ENCODE measurements around the gene FIGNL1.

FIGNL1 gene

GRCh38 chr7:50477640-50478039, 27.5 kb upstream of the FIGNL1 start:
- CTCF ChIA-PET: interaction anchor here (1.0 kb wide), 1 partner anchor 9 kb away, joined by 3 read pairs; no protein-coding TSS in a partner anchor
- no peak for DNase-seq
- Mint-ChIP-seq H3K4me3 (no peak overlapping the region), H3K27ac (no peak overlapping the region), H3K27me3 (peaks cover 26% of the 10 kb centered on the region), H3K9me3 (no peaks in the 10 kb centered on the region), H3K4me1 (no peaks in the 10 kb centered on the region), H3K36me3 (no peaks in the 10 kb centered on the region)

DNA sequence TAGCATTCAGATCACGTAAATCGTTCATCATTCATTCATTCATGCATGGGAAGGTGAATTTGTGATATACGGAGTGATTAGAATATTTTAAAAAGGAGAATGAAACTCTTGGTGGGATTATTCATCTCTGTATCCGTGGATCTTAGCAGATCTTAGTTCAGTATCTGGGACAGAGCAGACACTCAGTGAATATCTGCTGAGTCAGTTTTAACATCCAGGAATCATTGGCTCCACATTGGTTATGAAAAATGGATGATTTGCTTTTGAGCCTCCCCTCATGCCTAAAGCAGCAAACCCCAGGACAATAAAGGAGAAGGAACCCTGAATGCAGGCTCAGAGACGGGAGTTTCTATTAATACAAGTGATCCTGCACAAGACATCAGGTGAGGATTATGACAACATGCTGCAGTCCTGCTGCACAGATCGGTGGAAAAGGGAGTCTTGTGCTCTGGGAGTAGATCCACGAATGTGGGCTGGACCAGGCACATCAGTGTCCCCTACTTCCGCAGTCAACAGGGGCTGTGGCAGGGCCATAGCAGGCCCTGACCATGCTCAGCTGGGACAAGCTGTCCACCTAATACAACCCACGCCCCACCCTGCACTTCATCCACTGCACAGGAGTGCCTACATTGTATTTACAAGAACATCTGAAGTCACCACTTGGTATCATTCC, 26.9 kb upstream of the FIGNL1 start:
- CTCF ChIA-PET: interaction anchor here (1.0 kb wide), 1 partner anchor 9 kb away, joined by 3 read pairs; no protein-coding TSS in a partner anchor
- Mint-ChIP-seq H3K36me3 (no peaks in the 10 kb centered on the region), H3K9me3 (no peaks in the 10 kb centered on the region), H3K27me3 (peaks cover 26% of the 10 kb centered on the region), H3K4me3 (no peak overlapping the region), H3K27ac (no peak overlapping the region), H3K4me1 (no peaks in the 10 kb centered on the region)
- DNase-seq: no peak

DNA sequence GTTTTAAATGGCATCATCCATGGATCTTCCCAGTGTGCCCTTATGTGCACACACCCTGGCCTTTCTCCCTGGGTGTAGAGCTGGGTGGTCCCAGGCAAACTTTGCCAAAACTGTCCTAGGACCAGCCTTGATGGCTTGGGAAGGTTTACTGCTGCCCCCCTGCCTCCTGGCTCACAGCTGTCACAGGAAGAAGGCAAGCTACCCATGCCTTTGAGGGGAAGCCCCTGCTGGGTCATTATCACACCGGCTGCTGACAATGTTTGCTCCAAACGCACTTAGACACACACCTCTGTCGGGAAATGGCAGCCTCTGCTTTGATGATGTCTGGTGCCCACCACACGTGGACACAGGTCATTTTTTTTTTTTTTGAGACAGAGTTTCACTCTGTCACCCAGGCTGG, 25.2 kb upstream of the FIGNL1 start:
- Mint-ChIP-seq H3K4me3 (no peak overlapping the region), H3K36me3 (no peaks in the 10 kb centered on the region), H3K4me1 (no peaks in the 10 kb centered on the region), H3K9me3 (no peaks in the 10 kb centered on the region), H3K27ac (no peak overlapping the region), H3K27me3 (peaks cover 22% of the 10 kb centered on the region)
- no peak for DNase-seq
- CTCF ChIA-PET: interaction anchor here (1.4 kb wide), 1 partner anchor 8 kb away, joined by 3 read pairs; no protein-coding TSS in a partner anchor

DNA sequence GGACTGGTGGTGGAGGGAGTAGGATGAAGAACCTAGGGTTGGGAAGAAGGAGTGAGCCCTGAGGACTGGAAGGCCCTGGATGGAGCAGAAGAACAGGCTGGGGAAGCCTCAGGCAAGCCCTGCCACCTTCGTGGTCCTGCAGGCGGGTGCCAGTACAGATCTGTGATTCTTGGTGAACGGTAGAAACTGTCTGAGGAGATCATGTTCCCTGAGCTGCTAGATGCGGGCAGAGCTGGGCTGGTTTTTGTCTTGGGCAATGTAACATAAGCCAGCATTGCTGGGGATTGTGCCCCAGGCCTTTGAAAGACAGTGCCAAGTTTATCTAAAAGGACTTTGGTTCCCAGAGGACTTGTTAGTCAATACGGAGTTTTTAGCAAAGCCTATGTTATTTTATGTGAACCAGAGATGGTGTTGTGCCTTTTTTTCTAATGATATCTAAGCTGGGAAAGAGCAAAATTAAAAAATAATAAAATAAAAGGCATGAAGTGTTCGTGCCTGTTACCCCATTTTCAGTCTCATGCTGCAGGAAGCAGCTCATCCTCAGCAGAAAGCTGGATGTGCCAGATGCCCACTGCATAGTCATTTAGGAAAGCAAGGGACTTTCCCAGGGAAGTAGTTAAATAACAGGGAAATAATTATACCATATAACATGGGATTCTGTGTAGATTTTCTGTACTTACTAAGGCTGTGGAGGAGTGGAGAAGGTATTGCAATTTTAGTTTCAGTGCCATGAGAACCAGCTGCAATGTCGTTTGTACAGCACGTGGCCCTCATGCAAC, 24.4 kb upstream of the FIGNL1 start:
- no peak for DNase-seq
- CTCF ChIA-PET: interaction anchor here (1.0 to 1.1 kb wide), 2 partner anchors 364 to 686 kb away, joined by 3 read pairs; no protein-coding TSS in a partner anchor
- no peaks in the 10 kb centered on the region for H3K4me1 Mint-ChIP-seq
- H3K36me3 Mint-ChIP-seq: no peaks in the 10 kb centered on the region
- no peak overlapping the region for H3K4me3 Mint-ChIP-seq
- peaks cover 20% of the 10 kb centered on the region for H3K27me3 Mint-ChIP-seq
- H3K27ac Mint-ChIP-seq: no peak overlapping the region
- no peaks in the 10 kb centered on the region for H3K9me3 Mint-ChIP-seq

- Mint-ChIP-seq H3K4me3 (no peak overlapping the region), H3K27ac (no peak overlapping the region), H3K36me3 (no peaks in the 10 kb centered on the region), H3K4me1 (no peaks in the 10 kb centered on the region), H3K27me3 (peaks cover 20% of the 10 kb centered on the region), H3K9me3 (no peaks in the 10 kb centered on the region)
- no peak for DNase-seq
- CTCF ChIA-PET: interaction anchor here (1.1 to 1.2 kb wide), 2 partner anchors 207 to 363 kb away, joined by 3 to 4 read pairs; no protein-coding TSS in a partner anchor
Measured at GRCh38 chr7:50473531-50473930, 23.4 kb upstream of the FIGNL1 start.

- Mint-ChIP-seq H3K36me3 (no peaks in the 10 kb centered on the region), H3K27me3 (peaks cover 26% of the 10 kb centered on the region), H3K9me3 (no peaks in the 10 kb centered on the region), H3K27ac (no peak overlapping the region), H3K4me3 (no peak overlapping the region), H3K4me1 (peaks cover 10% of the 10 kb centered on the region)
- CTCF ChIA-PET: interaction anchor here (1.3 kb wide), 1 partner anchor 208 kb away, joined by 4 read pairs; no protein-coding TSS in a partner anchor
- no peak for DNase-seq
Measured at GRCh38 chr7:50472427-50472826, 22.3 kb upstream of the FIGNL1 start.

DNA sequence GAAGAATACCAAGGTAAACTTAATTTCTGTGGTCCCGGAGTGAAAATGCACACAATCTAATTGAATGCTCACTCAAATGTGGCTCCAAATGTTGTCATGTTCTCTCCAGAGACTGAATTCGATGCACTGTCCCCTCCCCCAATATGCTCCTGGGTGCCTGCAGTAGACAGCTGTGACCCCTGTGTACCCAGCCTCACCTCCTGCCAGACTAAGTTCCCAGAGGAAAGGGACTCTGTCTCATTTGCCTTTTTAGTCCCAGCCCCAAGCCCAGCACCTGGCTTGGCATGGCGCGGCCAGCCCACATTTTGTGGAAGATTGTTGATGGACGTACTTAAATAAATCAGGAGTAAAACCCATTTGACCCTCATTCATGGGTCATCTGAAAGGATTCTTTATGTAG, 21.8 kb upstream of the FIGNL1 start:
- CTCF ChIA-PET: interaction anchor here (1.3 kb wide), 1 partner anchor 208 kb away, joined by 4 read pairs; no protein-coding TSS in a partner anchor
- DNase-seq: no peak
- peaks cover 12% of the 10 kb centered on the region for H3K4me1 Mint-ChIP-seq
- H3K27me3 Mint-ChIP-seq: peaks cover 26% of the 10 kb centered on the region
- no peak overlapping the region for H3K4me3 Mint-ChIP-seq
- H3K27ac Mint-ChIP-seq: no peak overlapping the region
- H3K9me3 Mint-ChIP-seq: no peaks in the 10 kb centered on the region
- no peaks in the 10 kb centered on the region for H3K36me3 Mint-ChIP-seq

DNA sequence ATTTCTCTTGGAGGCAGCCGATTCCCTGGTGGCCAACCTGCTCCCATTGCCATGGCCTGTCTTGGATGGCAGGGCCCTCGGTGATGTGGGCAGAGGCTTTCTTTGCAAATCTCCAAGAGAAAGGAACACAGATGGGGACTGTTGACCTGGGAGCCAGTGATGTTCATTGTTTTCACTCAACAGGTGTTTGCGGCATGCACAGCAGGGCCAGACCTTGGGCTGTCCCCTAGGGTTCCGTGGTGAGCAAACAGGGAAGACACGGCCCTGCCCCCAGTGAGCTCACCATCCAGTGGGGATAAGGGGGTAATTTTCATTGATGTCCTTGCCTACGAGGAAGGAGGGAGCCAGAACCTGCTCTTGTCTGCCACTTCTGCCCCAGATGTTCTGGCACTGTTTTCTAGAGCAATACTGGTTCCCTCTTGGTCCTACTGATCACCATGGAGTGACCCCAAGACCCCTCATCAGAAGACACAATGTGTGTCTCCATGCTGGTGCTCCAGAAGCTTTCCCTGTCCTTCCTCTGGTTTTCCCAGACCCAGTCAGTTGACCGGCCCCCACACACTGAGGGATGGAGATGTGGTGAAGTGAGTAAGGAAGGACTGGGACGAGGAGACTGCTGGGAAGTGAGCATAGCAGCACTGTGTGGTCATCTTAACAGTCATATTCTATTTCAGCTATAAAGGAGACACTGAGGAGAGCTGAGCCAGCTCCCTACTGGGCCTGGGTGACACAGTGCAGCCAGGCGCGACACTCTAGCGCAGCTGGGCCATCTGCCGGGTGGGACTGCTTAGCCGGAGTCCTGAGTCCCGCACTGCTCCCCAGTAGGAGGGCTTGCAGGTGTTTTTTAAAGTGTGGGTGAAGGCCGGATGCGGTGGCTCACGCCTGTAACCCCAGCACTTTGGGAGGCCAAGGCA, 20.4 kb upstream of the FIGNL1 start:
- peaks cover 12% of the 10 kb centered on the region for H3K4me1 Mint-ChIP-seq
- no peak overlapping the region for H3K27ac Mint-ChIP-seq
- no peak overlapping the region for H3K4me3 Mint-ChIP-seq
- H3K27me3 Mint-ChIP-seq: peaks cover 19% of the 10 kb centered on the region
- no peaks in the 10 kb centered on the region for H3K36me3 Mint-ChIP-seq
- DNase-seq: no peak
- CTCF ChIA-PET: interaction anchor here (1.6 to 2.1 kb wide), 3 partner anchors 266 to 691 kb away, joined by 3 to 6 read pairs (median 4); no protein-coding TSS in a partner anchor
- H3K9me3 Mint-ChIP-seq: no peaks in the 10 kb centered on the region

GRCh38 chr7:50469181-50469580, 19.0 kb upstream of the FIGNL1 start:
- DNase-seq: no peak
- peaks cover 19% of the 10 kb centered on the region for H3K27me3 Mint-ChIP-seq
- H3K4me1 Mint-ChIP-seq: peaks cover 12% of the 10 kb centered on the region
- CTCF ChIA-PET: interaction anchor here (1.0 to 4.3 kb wide), 16 partner anchors 8 to 693 kb away, joined by 3 to 76 read pairs (median 5); no protein-coding TSS in a partner anchor
- no peak overlapping the region for H3K4me3 Mint-ChIP-seq
- H3K36me3 Mint-ChIP-seq: no peaks in the 10 kb centered on the region
- no peaks in the 10 kb centered on the region for H3K9me3 Mint-ChIP-seq
- H3K27ac Mint-ChIP-seq: no peak overlapping the region

DNA sequence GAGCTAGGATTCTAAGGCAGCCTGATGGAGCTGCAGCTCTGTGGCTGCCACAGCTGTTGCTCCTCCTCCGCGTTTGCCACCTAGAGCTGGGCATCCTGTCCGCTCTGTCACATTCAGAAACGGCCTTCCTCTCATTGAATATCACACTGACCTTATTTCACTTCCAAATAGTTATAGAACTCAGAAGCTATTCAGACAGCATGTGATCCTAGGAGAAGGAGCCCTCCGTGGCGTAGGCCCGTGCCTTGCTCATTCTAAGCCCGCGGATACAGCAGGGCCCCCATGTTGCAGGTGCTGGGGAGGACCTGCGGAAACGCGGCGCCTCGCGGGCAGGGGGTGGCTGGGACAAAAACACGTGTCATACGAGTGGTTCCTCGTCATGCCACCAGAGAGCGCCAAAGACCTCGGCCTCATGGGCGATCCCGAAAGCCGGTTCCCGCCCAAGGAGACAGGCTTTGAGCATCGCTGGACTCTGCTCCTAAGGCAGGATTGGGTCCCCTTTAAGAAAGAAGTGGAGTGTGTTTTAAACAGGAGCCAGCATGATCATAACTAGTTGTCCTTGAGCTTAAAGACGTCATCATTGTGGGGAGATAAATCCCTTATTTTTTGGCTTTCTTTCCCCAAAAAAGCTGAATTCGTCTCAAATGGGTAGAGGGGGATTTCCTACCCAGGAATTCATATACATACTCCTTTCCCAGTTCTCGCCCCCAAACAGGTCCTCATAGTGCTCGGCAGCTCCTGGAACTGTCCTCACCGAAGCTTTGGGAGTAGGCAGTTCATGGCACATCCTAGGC, 17.9 kb upstream of the FIGNL1 start:
- H3K9me3 Mint-ChIP-seq: no peaks in the 10 kb centered on the region
- no peaks in the 10 kb centered on the region for H3K36me3 Mint-ChIP-seq
- H3K27me3 Mint-ChIP-seq: peaks cover 20% of the 10 kb centered on the region
- H3K4me1 Mint-ChIP-seq: peaks cover 12% of the 10 kb centered on the region
- CTCF ChIA-PET: interaction anchor here (0.7 to 4.3 kb wide), 49 partner anchors 8 to 1467 kb away, joined by 3 to 76 read pairs (median 4); partner anchors contain the start of gene ZPBP
- peak overlapping the region; percentile 2 for H3K4me3 Mint-ChIP-seq
- no peak overlapping the region for H3K27ac Mint-ChIP-seq
- peak; percentile 89 for DNase-seq

- no peak overlapping the region for H3K4me3 Mint-ChIP-seq
- peaks cover 12% of the 10 kb centered on the region for H3K4me1 Mint-ChIP-seq
- no peak overlapping the region for H3K27ac Mint-ChIP-seq
- no peaks in the 10 kb centered on the region for H3K36me3 Mint-ChIP-seq
- no peaks in the 10 kb centered on the region for H3K9me3 Mint-ChIP-seq
- peaks cover 23% of the 10 kb centered on the region for H3K27me3 Mint-ChIP-seq
- CTCF ChIA-PET: interaction anchor here (0.7 to 4.3 kb wide), 31 partner anchors 9 to 1466 kb away, joined by 3 to 76 read pairs (median 6); partner anchors contain the start of gene ZPBP
- no peak for DNase-seq
Measured at GRCh38 chr7:50466815-50467585, 16.9 kb upstream of the FIGNL1 start.

GRCh38 chr7:50463035-50463434, 12.9 kb upstream of the FIGNL1 start:
- H3K4me3 Mint-ChIP-seq: no peak overlapping the region
- H3K4me1 Mint-ChIP-seq: peaks cover 8% of the 10 kb centered on the region
- H3K36me3 Mint-ChIP-seq: no peaks in the 10 kb centered on the region
- no peaks in the 10 kb centered on the region for H3K9me3 Mint-ChIP-seq
- H3K27me3 Mint-ChIP-seq: peaks cover 24% of the 10 kb centered on the region
- no peak for DNase-seq
- CTCF ChIA-PET: interaction anchor here (1.0 kb wide), 1 partner anchor 170 kb away, joined by 3 read pairs; no protein-coding TSS in a partner anchor
- H3K27ac Mint-ChIP-seq: no peak overlapping the region
